NB4 (cell line): ENCODE measurements around the gene KIF16B.

Source experiments
- DNase-seq: peaks from one replicate; pipeline ENCODE4 v3.0.0; 2010; ENCODE audit warnings: low read depth
- H3K4me3 ChIP-seq: one replicate; pipeline ENCODE4 v1.5.1; 2011; ENCODE audit warnings: mild to moderate bottlenecking, low read depth, low read length, moderate library complexity
- CTCF ChIP-seq: IDR thresholded peaks from one replicate; pipeline ENCODE4 v1.5.1; 2012; ENCODE audit warnings: low read depth, low read length
- MAX ChIP-seq: IDR thresholded peaks from 2 replicates; pipeline ENCODE4 v1.6.1; 2011; ENCODE audit warnings: low read depth, low read length
- MYC ChIP-seq: IDR thresholded peaks from 2 replicates; pipeline ENCODE4 v1.6.1; 2011; ENCODE audit warnings: low read depth, low read length
- POLR2A ChIP-seq: IDR thresholded peaks from 2 replicates; pipeline ENCODE4 v1.6.1; 2011; ENCODE audit warnings: mild to moderate bottlenecking; ENCODE audit not compliant: insufficient read length; ENCODE audit errors: extremely low read depth

KIF16B gene

GRCh38 chr20:16273812-16274555, 299.3 kb downstream of the KIF16B start:
- H3K4me3 ChIP-seq = no peak overlapping the region
- TF ChIP-seq MYC (no peak), CTCF (no peak), POLR2A (no peak), MAX (no peak)
- no peak for DNase-seq

DNA sequence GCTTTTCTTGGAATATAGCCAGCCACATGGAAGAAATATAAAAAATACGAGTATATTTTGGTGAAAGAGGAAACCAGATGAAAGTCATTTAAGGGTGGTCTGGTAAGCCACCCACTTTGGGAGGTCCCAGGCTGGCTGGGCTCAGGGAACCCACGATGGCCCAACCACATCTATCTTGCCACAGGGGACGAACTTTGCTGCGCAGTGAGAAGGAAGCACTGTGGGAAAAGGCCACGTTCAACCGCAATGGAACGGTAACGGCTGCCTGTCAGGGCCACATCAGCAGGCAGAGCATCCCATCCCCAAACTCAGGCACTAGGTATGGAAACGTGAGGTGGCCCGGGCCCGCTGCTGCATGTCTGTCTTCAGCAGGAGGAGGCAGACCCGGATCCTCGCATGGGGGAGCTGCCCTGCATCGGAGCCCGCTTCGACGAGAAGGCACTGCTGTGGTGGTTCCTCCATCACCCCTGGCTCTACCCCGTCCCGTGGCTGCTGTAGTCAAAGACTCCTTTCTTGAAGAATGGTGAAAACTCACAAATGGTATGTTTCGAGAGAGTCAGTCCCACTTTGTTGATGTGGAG, 300.4 kb downstream of the KIF16B start:
- DNase-seq = no peak
- no peak overlapping the region for H3K4me3 ChIP-seq
- TF ChIP-seq POLR2A = no peak

GRCh38 chr20:16271450-16271849, 301.8 kb downstream of the KIF16B start:
- TF ChIP-seq POLR2A (no peak), MAX (no peak), CTCF (no peak), MYC (no peak)
- no peak for DNase-seq

DNA sequence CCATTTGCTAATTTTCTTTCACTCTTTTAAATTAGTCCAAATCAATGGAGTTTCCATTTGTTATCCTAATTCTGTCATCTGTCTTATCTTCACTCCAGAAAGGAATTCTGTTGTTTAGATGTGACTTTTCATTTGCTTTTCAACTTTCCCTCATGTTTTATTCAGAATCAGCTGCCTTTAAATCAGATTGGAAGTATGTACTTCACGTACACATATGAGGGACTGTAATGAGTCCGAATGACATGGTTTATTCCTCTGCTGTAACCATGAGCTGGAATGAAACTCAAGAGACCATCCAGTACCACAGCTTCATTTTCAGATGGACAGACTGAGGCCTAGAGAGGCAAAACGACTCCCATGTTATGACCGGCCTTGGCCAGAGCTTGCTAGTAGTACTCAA, 302.3 kb downstream of the KIF16B start:
- TF ChIP-seq MAX (no peak), CTCF (no peak), POLR2A (no peak), MYC (no peak)
- no peak for DNase-seq
- H3K4me3 ChIP-seq = no peak overlapping the region

More at GRCh38 chr20:16271450-16271849, 301.8 kb downstream of the KIF16B start:
- H3K4me3 ChIP-seq = no peak overlapping the region

- no peak overlapping the region for H3K4me3 ChIP-seq
- DNase-seq = no peak
- no peak for TF ChIP-seq MAX
- TF ChIP-seq CTCF = no peak
- no peak for TF ChIP-seq POLR2A
- no peak for TF ChIP-seq MYC
These were observed 302.8 kb downstream of the KIF16B start for GRCh38 chr20:16270314-16270931.

DNA sequence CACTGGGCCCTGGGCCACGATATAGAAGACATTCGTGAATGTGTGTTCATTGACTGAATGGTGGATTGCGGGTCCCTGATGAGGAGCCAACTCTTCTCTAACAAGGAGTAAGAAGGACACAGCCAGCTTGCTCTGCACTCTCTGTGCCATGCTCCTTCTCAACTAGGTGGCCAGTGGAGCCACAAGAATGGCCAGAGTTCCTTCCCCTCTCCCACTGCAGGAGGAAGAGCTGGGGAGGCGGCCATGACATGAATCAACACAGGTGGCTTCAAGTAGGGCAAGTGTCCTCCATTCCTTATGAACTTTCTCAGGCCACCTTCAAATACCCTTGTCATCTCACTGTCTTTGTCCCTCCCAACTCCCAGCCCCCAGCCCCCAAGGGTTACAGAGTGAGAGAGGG, 305.7 kb downstream of the KIF16B start:
- TF ChIP-seq MYC (no peak), POLR2A (no peak), MAX (no peak), CTCF (no peak)
- DNase-seq = no peak
- H3K4me3 ChIP-seq = no peak overlapping the region
